HG03066 (cell line): ENCODE measurements around the gene SBNO2.
"Not testable (repeated sequence)": the region's sequence is repeated elsewhere in the genome, so short reads cannot be mapped to it uniquely, and the experiment has no call there.

Experiments
- ATAC-seq: cut with Tn5 transposase; IDR thresholded peaks from one replicate; pipeline ENCODE4 v1.9.1; 2021; ENCODE audit warnings: low read depth; ENCODE audit not compliant: unreplicated experiment

The SBNO2 gene

DNA sequence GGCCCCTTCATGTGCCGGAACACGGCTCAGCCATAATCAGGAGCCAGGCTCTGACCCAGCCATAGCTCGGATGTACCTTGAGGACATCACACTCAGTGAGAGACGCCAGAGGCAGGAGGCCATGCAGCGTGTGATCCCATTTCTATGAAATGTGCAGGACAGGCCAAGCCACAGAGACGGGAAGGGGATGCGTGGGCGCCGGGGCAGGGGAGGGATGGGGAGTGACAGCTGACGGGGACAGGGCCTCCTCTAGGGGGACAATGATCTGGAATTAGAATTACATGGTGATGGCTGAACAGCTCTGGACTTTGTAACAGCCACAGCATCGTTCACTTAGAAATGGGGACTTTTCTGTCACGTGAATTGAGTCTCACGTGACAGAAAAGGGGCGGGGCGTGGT, 34.9 kb downstream of the SBNO2 start:
- no peak for ATAC-seq

DNA sequence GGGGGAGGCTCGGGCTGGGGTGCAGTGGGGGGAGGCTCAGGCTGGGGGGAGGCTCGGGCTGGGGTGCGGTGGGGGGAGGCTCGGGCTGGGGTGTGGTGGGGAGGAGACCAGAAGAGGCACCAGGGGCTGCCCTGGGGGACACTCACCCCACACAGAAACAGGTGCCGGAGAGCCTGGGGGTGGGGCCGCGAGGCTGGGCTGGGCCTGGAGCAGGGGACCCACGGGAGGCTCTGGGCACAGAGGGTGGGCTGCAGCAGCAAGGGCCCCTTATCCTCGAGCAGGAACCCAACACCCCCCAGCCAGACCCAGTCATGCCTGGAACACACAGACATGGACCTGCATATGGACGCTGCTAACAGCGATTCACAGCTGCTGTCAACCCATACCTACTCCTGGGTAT, 35.9 kb downstream of the SBNO2 start:
- no peak for ATAC-seq

GRCh38 chr19:1136621-1137317, 37.3 kb downstream of the SBNO2 start:
- no peak for ATAC-seq

- ATAC-seq: no peak
These were observed 37.9 kb downstream of the SBNO2 start for GRCh38 chr19:1136201-1136600.

- ATAC-seq: no peak
These were observed 38.6 kb downstream of the SBNO2 start for GRCh38 chr19:1135454-1135853.

DNA sequence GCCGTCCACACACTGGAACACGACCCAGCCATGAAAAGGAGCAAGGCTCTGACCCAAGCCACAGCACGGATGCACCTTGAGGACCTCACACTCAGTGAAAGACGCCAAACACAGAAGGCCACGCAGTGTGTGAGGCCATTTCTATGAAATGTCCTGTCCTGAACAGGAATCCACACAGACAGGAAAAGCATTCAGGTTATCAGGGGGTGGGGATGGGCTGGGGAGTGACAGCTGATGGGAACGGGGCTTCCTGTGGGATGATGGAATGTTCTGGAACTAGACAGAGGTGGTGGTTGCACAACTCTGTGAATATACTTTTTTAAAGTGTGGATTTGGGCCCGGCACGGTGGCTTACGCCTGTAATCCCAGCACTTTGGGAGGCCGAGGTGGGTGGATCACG, 39.6 kb downstream of the SBNO2 start:
- ATAC-seq: no peak

- no peak for ATAC-seq
These were observed 40.6 kb downstream of the SBNO2 start for GRCh38 chr19:1133471-1133929.

- ATAC-seq: peak; percentile 9
These were observed 41.3 kb downstream of the SBNO2 start for GRCh38 chr19:1132552-1133383.

DNA sequence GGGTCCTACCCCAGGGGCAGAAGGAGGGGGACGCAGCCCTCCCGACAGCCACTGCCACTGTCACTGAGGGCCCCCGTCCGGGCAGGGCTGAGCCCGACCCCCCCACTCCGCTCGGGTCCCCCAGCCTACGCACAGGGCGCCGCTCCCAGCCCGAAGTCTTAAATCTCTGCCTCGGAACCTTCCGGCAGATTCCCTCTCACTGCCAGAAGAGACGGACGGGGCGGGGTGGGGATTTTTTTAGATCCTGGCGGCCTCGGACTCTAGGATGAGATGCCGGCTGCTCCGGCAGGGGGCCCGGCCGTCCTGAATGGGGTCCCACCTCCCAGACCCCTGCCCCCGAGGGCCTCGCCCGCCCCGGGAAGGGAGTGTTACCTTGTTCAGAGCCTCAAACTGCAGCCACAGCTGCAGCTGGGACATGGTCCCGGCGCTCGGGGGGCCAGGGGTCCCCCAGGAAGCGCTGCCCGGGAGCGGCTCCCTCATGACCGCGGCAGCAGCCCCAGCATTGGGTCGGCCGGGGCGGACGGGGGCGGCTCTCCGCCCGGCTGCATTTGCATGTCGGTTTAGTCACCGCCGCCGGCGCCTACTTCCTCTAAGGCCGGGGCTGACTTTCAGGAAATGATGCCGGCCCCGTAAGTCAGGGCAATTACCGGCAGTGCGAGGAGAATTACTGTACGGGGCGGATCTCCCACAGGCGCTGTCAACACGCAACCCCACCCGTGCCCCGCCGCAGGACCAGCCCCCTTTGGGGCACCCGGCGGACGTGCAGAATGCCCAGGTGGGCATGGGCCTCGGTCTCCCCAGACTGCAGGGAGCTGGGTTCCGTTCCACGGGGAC, 42.1 kb downstream of the SBNO2 start:
- peak; percentile 57 for ATAC-seq

- peak; percentile 12 for ATAC-seq
These were observed 43.0 kb downstream of the SBNO2 start for GRCh38 chr19:1130771-1131717.

DNA sequence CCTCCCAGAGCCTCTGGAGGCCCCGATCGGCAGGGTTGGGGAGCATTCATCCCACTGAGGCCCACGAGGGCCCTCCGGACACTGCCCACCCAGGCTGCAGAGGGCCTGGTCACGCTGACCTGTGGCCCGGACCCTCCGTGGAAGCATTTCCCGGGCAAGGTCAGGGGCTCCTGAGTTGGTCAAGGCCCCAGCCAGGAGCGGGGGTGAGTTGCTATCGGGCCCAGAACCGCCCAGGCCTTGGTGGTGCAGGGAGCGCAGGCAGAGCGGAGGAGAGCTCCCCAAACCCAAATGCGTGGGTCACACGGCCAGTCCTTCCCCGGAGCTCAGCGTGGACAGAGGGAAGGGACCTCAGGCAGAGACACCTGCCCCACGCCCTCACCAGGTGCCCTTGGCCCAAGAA, 44.5 kb downstream of the SBNO2 start:
- no peak for ATAC-seq

GRCh38 chr19:1129084-1129483, 45.0 kb downstream of the SBNO2 start:
- ATAC-seq: not testable (repeated sequence)

DNA sequence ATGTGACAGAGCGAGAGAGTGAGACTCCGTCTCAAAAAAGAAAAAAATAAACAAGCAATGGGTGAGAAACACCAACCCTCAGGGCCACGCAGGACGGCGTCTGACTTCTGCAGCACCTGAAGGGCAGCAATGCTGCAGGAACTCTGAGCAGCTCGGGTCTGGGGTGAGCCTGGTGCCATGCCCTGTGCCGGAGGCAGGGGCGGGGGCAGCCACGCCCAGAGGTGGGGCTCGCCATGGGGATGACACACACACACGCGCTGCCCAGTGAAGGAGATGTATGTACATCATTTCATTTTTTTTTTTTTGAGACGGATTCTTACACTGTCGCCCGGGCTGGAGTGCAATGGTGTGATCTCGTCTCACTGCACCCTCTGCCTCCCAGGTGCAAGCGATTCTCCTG, 46.0 kb downstream of the SBNO2 start:
- no peak for ATAC-seq

DNA sequence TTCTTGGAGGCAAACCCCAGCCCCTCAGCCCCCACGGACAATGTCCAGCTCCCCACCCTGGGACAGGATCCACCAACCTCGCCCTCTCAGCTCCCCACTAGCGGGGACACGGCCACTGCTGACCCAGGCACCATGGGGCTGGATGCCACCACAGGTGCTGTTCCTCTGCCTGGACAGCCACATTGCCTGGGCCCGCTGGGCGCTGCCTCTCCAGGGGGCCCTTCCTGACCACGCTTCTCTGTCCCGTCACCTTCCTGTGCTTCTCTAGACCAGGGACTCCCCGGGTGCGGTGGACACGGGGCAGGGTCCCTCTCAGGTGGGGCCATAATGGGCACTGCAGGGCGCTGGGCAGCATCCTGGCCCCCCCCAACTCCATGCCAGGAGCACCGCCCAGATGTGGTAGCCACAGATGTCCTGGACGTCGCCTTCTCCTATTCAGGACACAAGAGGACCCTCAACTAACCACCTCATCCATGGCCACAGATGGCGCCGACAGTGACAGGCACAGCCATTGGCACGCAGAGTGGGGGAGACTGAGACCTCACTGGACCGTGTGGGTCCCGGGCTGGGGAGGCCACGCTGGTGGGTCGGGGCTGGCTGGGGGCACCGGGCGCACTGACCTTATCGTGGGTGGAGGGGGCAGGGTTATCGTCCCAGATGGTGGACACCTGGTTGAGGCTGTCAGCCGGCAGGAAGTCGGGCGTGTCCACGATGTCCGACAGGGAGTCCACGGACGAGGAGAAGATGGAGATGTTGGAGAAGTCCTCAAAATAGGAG, 46.9 kb downstream of the SBNO2 start:
- no peak for ATAC-seq

GRCh38 chr19:1125601-1126467, 48.2 kb downstream of the SBNO2 start:
- no peak for ATAC-seq

DNA sequence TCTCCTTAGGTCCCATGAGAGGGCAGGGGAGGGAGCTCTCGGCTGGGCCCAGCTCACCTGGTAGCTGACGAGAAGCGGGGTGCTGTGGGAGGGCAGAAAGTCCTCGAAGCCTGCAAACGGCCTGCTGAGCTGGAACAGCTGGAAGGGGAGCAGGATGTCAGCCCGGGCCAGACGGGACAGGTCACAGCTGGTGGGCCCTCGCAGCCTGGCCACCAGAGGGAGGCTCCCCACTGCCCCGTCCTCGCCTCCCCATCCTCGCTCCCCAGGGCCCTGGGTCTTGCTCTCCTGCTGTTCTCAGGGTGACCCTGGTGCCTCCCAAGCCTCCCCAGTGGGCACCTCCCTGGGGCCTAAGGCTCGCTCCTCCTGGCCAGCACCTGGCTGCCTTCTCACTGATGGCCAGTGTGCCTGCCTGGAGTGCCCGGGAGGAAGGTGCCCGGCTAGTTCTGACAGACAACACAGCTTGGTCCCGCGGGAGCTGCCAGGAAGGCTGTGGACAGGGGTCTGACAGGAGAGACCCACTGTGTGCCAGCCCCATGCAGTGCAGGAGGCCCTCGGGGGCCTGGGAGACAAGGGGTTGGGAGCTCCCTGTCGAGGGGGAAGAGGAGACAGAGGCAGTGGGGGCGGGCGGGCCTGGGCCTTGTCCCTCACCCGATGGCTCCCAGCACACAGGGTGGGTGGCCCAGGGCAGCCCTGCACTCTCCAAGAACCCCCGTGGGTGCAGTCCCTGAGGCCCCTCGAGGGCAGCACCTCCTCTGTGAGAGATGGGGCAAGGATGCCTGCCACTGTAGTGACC, 50.0 kb downstream of the SBNO2 start:
- ATAC-seq: no peak

DNA sequence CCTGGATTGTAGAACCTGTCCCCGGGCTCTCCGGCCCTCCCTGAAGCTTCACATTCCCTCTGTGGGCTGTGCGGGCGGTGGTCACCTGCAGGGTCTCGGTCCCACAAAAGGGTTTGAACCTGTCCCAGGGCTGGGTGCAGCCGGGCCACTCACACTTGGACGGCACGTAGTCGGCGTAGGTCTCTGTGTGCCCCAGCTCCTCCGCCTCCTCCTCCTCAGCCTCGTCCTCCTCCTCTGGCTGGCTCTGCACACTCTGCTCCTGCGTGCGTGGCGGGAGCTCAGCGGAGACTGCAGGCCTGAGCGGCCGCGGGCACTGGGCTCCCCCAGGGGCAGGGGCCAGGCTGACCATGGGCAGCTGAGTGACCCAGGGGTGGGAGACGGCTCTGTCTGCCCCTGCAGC, 50.7 kb downstream of the SBNO2 start:
- no peak for ATAC-seq

- ATAC-seq: no peak
These were observed 51.1 kb downstream of the SBNO2 start for GRCh38 chr19:1122972-1123363.
